ENCODE measurements around the gene DMXL2.
A peak's percentile ranks its signal among the peaks of the same experiment; 100 is the strongest.

The DMXL2 gene

GRCh38 chr15:51401872-51402517, 220.6 kb downstream of the DMXL2 start:
- POLR2A ChIA-PET, result no interaction called here

GRCh38 chr15:51401051-51401780, 221.4 kb downstream of the DMXL2 start:
- Histone ChIP-seq H3K9me3 (ENCODE audit: control insufficient read depth, insufficient read depth, low read depth, low read length) (no peaks in the 10 kb centered on the region), H3K4me1 (ENCODE audit: control insufficient read depth, insufficient read depth, low read length) (no peaks in the 10 kb centered on the region), H3K27ac (ENCODE audit: extremely low read depth, low read depth, low read length) (no peak overlapping the region), H3K36me3 (ENCODE audit: control insufficient read depth in 2 of 2, insufficient read depth in 1 of 2, low read length in 2 of 2) (no peaks in the 10 kb centered on the region), H3K4me3 (ENCODE audit: low read depth, low read length) (no peak overlapping the region)
- ChIA-PET POLR2A (no interaction called here), CTCF (interaction anchor here (0.6 to 5.2 kb wide), 23 partner anchors 9 to 508 kb away, joined by 3 to 46 read pairs (median 5); no protein-coding TSS in a partner anchor)
- TF ChIP-seq ZXDB (tag by site-specific recombination; IDR thresholded peaks at IDR 0.05) (no peak), ZNF2 (tag by site-specific recombination; IDR thresholded peaks at IDR 0.05) (no peak), TSHZ1 (tag by site-specific recombination; IDR thresholded peaks at IDR 0.05; ENCODE audit: borderline replicate concordance) (no peak), ZNF23 (tag by site-specific recombination; IDR thresholded peaks at IDR 0.05; ENCODE audit: borderline replicate concordance) (no peak), ZBTB11 (tag by site-specific recombination; conservative IDR thresholded peaks at IDR 0.05; ENCODE audit: low read depth) (no peak), WT1 (tag by site-specific recombination; IDR thresholded peaks at IDR 0.05) (no peak), CTCF (tag by site-specific recombination; IDR thresholded peaks at IDR 0.05) (no peak), ZNF394 (tag by site-specific recombination; IDR thresholded peaks at IDR 0.05; ENCODE audit: borderline replicate concordance) (no peak), ZNF785 (tag by site-specific recombination; IDR thresholded peaks at IDR 0.05) (no peak), RBAK (tag by site-specific recombination; IDR thresholded peaks at IDR 0.05) (no peak), ZNF548 (tag by site-specific recombination; IDR thresholded peaks at IDR 0.05) (no peak), YY1 (tag by site-specific recombination; IDR thresholded peaks at IDR 0.05) (no peak), PATZ1 (tag by site-specific recombination; IDR thresholded peaks at IDR 0.05) (no peak)

More at GRCh38 chr15:51401872-51402517, 220.6 kb downstream of the DMXL2 start:
- Histone ChIP-seq H3K4me3 (ENCODE audit: low read depth, low read length) (no peak overlapping the region), H3K36me3 (ENCODE audit: control insufficient read depth in 2 of 2, insufficient read depth in 1 of 2, low read length in 2 of 2) (no peaks in the 10 kb centered on the region), H3K9me3 (ENCODE audit: control insufficient read depth, insufficient read depth, low read depth, low read length) (no peaks in the 10 kb centered on the region), H3K4me1 (ENCODE audit: control insufficient read depth, insufficient read depth, low read length) (no peaks in the 10 kb centered on the region), H3K27ac (ENCODE audit: extremely low read depth, low read depth, low read length) (no peak overlapping the region)
- TF ChIP-seq ZNF280D (tag by site-specific recombination; IDR thresholded peaks at IDR 0.05) (no peak), ZNF654 (tag by site-specific recombination; IDR thresholded peaks at IDR 0.05; ENCODE audit: low read depth) (peak; percentile 57)
- CTCF ChIA-PET, result interaction anchor here (0.6 to 5.2 kb wide), 31 partner anchors 10 to 507 kb away, joined by 3 to 46 read pairs (median 4); no protein-coding TSS in a partner anchor
